Kidney epithelial cell (primary cell): Measurements from ENCODE around the gene GALNT3. TPM values are rescaled to one million over a fixed set of nuclear protein-coding genes. Genes with fewer than 3 reads are reported as not detected.

ENCODE experiments used
- DNase-seq: peaks from one replicate; pipeline ENCODE4 v3.0.0-alpha.2; 2010; ENCODE audit warnings: low read depth
- H3K27me3 ChIP-seq: 2 replicates; pipeline ENCODE4 v1.6.0; 2011; ENCODE audit warnings: low read length; ENCODE audit not compliant: control insufficient read depth, insufficient read depth
- H3K36me3 ChIP-seq: 2 replicates; pipeline ENCODE4 v1.5.1; 2011; ENCODE audit warnings: low read length; ENCODE audit not compliant: control insufficient read depth, insufficient read depth
- H3K4me3 ChIP-seq: 2 replicates; pipeline ENCODE4 v1.5.1; 2011; ENCODE audit warnings: low read depth, mild to moderate bottlenecking, control low read depth, low read length
- total RNA-seq: library from RNA; depleted of rRNA; stranded (reverse); fragments of >200 nt; gene quantifications from 2 replicates; pipeline ENCODE4 v1.2.3, GENCODE V29; 2015
- TF ChIP-seq, protein P1 (sequence below): IDR thresholded peaks from 2 replicates; pipeline ENCODE4 v1.5.1; 2011; ENCODE audit warnings: mild to moderate bottlenecking, moderate library complexity, low read length, control low read depth, inconsistent platforms; ENCODE audit not compliant: insufficient read depth, poor library complexity, severe bottlenecking

GALNT3 gene
- total RNA-seq, 1 donor from 2014 or later, result 22.9 TPM

DNA sequence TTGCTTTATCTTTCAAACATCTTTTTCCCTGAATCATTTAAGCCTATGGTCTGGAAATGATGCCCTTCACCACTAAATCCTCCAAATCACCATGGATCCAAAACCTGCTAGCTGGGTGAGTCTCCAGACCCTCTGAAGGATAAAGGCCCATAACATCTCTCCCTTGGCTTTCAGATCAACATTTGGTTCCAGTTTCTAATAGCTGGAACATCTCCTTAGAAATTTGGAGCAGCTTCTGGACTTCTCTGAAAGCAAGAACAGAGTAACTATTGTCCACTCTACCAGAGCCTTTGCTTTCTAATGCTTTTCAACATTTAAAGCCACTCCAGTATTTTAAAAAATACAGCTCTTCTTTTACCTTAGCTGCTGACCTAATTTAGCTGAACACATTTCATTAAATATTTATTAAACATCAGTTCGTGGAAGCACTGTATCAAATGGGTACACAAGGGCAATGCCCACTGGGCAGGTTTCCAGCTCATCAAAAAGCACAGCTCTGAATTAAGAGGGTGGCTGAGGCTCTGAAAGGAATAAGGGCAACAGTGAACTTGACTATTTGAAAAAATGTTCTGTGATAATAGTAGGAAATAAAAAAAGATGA is 75.3 kb downstream of the GALNT3 start:
- no peaks in the 10 kb centered on the region for H3K27me3 ChIP-seq
- no peak overlapping the region for H3K4me3 ChIP-seq
- H3K36me3 ChIP-seq, result no peaks in the 10 kb centered on the region
- no peak for DNase-seq
- TF ChIP-seq, protein P1, sequence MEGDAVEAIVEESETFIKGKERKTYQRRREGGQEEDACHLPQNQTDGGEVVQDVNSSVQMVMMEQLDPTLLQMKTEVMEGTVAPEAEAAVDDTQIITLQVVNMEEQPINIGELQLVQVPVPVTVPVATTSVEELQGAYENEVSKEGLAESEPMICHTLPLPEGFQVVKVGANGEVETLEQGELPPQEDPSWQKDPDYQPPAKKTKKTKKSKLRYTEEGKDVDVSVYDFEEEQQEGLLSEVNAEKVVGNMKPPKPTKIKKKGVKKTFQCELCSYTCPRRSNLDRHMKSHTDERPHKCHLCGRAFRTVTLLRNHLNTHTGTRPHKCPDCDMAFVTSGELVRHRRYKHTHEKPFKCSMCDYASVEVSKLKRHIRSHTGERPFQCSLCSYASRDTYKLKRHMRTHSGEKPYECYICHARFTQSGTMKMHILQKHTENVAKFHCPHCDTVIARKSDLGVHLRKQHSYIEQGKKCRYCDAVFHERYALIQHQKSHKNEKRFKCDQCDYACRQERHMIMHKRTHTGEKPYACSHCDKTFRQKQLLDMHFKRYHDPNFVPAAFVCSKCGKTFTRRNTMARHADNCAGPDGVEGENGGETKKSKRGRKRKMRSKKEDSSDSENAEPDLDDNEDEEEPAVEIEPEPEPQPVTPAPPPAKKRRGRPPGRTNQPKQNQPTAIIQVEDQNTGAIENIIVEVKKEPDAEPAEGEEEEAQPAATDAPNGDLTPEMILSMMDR, result no peak

DNA sequence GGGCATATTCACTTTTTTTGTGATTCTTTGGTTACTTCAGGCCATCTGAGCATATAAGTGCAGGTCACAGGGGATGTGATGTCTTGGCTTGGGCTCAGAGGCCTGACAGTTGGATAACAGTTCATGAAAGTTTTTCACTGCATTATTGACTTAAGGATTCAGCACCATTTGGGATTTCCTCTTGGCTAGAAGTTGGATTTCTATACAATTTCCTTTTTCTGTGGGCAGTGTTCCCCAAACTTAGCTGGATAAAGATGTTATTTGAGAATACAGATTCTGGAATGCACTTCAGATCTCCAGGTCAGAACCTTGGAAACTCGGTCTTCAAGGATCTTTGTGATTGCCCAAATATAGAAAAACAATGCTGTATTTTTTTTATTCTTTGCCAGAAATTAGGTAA is 78.0 kb downstream of the GALNT3 start:
- no peaks in the 10 kb centered on the region for H3K36me3 ChIP-seq
- TF ChIP-seq, protein P1, result no peak
- no peak overlapping the region for H3K4me3 ChIP-seq
- no peaks in the 10 kb centered on the region for H3K27me3 ChIP-seq
- no peak for DNase-seq

DNA sequence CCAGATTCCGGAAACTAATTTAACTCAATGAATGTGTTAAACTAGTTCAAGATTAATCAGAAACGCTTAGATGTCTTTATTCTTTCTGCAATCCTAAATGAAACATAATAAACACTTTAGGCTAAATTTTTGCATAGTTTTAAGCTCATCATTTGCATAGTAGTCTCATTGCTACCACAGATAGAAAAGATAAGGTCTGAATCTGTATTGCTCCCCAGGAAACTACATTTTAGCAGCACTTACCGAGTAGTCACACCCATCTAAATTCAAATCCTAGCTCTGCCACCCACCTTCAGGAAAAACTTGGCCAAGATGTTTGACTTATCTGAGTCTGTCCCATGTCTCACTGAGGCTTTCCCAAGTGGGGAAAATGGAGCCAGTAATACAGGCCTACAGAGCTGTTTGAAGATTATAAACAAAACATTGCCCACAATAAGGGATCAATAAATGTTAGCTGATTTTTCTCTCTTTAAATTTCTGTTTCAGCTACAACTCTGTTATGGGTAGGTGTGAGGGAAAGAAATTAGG is 87.0 kb downstream of the GALNT3 start:
- TF ChIP-seq, protein P1, result no peak
- no peak for DNase-seq
- Histone ChIP-seq H3K36me3 (no peaks in the 10 kb centered on the region), H3K4me3 (no peak overlapping the region), H3K27me3 (no peaks in the 10 kb centered on the region)

DNA sequence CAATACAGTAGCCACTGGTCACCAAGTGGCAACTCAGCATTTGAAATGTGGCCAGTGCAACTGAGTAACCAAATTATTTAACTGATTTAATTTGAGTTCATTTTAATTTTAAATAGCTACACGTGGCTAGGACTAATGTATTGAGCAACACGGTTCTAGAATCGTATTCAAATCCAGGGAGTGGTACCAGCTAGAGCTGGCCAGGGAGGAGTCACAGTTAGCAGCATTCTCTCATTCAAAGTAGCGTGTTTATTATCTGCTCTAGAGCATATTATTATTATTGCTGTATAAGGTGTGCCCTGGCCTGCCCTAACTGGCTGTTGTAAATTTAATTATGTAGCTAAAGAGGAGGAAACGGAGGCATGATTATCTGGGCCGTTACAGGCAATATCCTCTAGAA is 92.9 kb downstream of the GALNT3 start:
- TF ChIP-seq, protein P1, result no peak
- H3K36me3 ChIP-seq, result no peaks in the 10 kb centered on the region
- H3K27me3 ChIP-seq, result no peaks in the 10 kb centered on the region
- H3K4me3 ChIP-seq, result no peak overlapping the region
- no peak for DNase-seq

DNA sequence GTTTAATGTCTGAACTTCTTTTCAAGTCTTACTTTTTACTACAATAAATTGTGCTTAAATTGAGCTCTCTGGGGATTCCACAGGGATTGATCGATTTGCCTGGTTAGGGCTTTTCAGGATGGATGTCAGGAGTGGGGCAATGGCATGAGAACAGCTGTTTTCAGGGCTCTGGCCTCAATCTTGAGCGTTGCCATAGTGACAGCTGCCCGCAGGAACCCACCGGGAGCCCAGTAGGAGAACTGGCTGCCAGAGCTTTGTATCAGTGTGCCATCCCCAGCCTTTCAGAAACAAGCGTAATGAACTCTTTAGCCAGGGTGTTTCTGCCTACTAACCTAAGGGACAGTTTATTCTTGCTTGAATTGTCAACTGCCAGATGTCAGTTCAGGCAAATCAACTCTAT is 93.5 kb downstream of the GALNT3 start:
- no peak overlapping the region for H3K4me3 ChIP-seq
- TF ChIP-seq, protein P1, result no peak
- no peaks in the 10 kb centered on the region for H3K36me3 ChIP-seq

DNA sequence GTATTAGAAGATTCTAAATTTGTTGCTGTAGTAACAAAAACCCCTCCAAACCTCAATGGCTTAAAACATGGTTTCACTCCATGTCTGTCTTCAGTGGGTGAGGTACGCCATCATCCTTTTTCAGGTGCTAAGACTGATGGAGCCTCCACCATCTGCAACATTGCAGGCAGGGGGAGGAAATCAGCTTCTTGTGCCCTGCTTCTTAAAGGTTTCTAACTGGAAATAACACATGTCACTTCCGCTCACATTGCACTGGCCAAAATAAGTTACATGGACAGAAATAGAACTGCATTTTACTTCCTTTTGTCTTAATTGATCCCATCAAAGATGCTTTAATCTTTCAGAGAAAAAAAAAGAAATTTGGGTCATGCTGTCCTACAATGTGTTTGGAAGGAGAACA is 94.1 kb downstream of the GALNT3 start:
- Histone ChIP-seq H3K27me3 (no peaks in the 10 kb centered on the region), H3K4me3 (no peak overlapping the region), H3K36me3 (no peaks in the 10 kb centered on the region)
- DNase-seq, result no peak
- TF ChIP-seq, protein P1, result no peak

More for the DNA sequence above, 93.5 kb downstream of the GALNT3 start:
- DNase-seq, result no peak
- no peaks in the 10 kb centered on the region for H3K27me3 ChIP-seq
